Stimulated activated memory B cell treated with anti-CD40 and anti-IgM and Interleukin-4, amounts not matched to agents 10 μg/mL and 1 μg/mL and 100 μg/mL, for 72 hours (primary cell): ENCODE measurements around the gene PURB.

ENCODE experiments used
- ATAC-seq: fragments of 150-1000 bp; cut with Tn5 transposase; 2 replicates; pipeline ENCODE4 v1.10.0; 2021
- H3K27ac Mint-ChIP-seq: one replicate; pipeline ENCODE4 v1.8.0; 2022; ENCODE audit warnings: mild to moderate bottlenecking, mixed read lengths
- H3K27me3 Mint-ChIP-seq: one replicate; pipeline ENCODE4 v1.8.0; 2022; ENCODE audit warnings: mixed read lengths
- H3K36me3 Mint-ChIP-seq: one replicate; pipeline ENCODE4 v1.8.0; 2022; ENCODE audit warnings: mixed read lengths
- H3K4me1 Mint-ChIP-seq: one replicate; pipeline ENCODE4 v1.8.0; 2022; ENCODE audit warnings: mixed read lengths
- H3K4me3 Mint-ChIP-seq: one replicate; pipeline ENCODE4 v1.8.0; 2022; ENCODE audit warnings: mild to moderate bottlenecking, moderate library complexity, mixed read lengths
- H3K9me3 Mint-ChIP-seq: one replicate; pipeline ENCODE4 v1.8.0; 2022; ENCODE audit warnings: mixed read lengths

PURB gene

GRCh38 chr7:44905002-44905635 is 19.8 kb upstream of the PURB start:
- Mint-ChIP-seq H3K4me3 (no peak overlapping the region), H3K27ac (no peak overlapping the region), H3K9me3 (no peaks in the 10 kb centered on the region), H3K27me3 (peaks cover 9% of the 10 kb centered on the region), H3K4me1 (no peaks in the 10 kb centered on the region), H3K36me3 (no peaks in the 10 kb centered on the region)
- ATAC-seq = no peak

- no peaks in the 10 kb centered on the region for H3K36me3 Mint-ChIP-seq
- H3K27ac Mint-ChIP-seq = no peak overlapping the region
- H3K27me3 Mint-ChIP-seq = peaks cover 13% of the 10 kb centered on the region
- no peak for ATAC-seq
- H3K9me3 Mint-ChIP-seq = no peaks in the 10 kb centered on the region
- peaks cover 8% of the 10 kb centered on the region for H3K4me1 Mint-ChIP-seq
- no peak overlapping the region for H3K4me3 Mint-ChIP-seq
These were observed 14.1 kb upstream of the PURB start for GRCh38 chr7:44899443-44899842.

DNA sequence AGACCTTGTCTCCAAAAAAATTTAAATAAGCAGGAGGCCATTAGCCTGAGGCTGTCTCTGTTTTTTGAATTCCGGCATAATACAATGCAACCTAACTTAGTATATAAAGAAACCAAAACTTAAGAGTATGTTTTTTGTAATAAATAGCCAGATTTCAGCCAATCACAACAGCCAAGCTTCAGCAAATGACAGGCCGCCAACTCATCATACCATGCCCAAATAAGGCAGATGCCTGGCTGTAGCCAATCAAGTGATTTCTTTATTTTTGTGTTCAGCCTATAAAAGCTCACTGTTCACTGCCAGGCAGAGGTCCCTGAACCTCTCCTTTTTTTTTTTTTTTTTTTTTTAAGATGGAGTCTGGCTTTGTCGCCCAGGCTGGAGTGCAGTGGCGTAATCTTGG is 12.7 kb upstream of the PURB start:
- H3K27me3 Mint-ChIP-seq = peaks cover 13% of the 10 kb centered on the region
- H3K9me3 Mint-ChIP-seq = no peaks in the 10 kb centered on the region
- H3K4me3 Mint-ChIP-seq = no peak overlapping the region
- no peak for ATAC-seq
- H3K27ac Mint-ChIP-seq = no peak overlapping the region
- peaks cover 8% of the 10 kb centered on the region for H3K4me1 Mint-ChIP-seq
- H3K36me3 Mint-ChIP-seq = no peaks in the 10 kb centered on the region

- Mint-ChIP-seq H3K4me1 (peaks cover 8% of the 10 kb centered on the region), H3K27ac (no peak overlapping the region), H3K27me3 (peaks cover 13% of the 10 kb centered on the region), H3K4me3 (no peak overlapping the region), H3K9me3 (no peaks in the 10 kb centered on the region), H3K36me3 (no peaks in the 10 kb centered on the region)
- no peak for ATAC-seq
These were observed 12.0 kb upstream of the PURB start for GRCh38 chr7:44897309-44897708.

GRCh38 chr7:44894888-44895580 is 9.7 kb upstream of the PURB start:
- Mint-ChIP-seq H3K4me1 (peaks cover 8% of the 10 kb centered on the region), H3K36me3 (no peaks in the 10 kb centered on the region), H3K27ac (no peak overlapping the region), H3K9me3 (no peaks in the 10 kb centered on the region), H3K4me3 (no peak overlapping the region), H3K27me3 (peaks cover 13% of the 10 kb centered on the region)
- ATAC-seq = no peak

DNA sequence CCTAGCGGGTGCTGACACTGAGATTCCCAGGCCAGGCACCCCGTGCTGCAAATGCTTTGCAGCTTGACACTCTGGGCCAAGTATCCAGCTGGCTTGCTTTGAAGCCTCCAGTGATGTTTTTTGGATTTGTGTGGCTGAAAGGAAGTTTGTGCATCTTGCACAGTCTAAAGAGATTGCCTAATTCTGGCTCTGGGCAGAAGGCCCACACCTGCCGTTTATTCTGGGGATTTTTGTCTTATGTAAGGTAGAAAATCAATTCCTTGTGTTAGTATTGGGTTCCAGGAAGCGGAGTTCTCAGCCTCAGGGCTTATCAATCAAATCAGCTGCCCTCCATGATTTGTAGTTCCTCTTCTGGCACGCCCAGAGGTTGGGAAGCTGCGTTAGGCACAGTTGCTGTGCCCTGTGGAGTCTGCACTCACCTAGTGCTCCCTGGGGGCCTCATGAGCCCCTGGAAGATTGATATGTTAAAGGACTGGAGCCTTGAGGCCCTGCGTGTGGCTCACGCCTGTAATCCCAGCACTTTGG is 8.4 kb upstream of the PURB start:
- no peak for ATAC-seq
- Mint-ChIP-seq H3K36me3 (no peaks in the 10 kb centered on the region), H3K27ac (no peak overlapping the region), H3K27me3 (peaks cover 13% of the 10 kb centered on the region), H3K9me3 (no peaks in the 10 kb centered on the region), H3K4me1 (peaks cover 8% of the 10 kb centered on the region), H3K4me3 (no peak overlapping the region)

DNA sequence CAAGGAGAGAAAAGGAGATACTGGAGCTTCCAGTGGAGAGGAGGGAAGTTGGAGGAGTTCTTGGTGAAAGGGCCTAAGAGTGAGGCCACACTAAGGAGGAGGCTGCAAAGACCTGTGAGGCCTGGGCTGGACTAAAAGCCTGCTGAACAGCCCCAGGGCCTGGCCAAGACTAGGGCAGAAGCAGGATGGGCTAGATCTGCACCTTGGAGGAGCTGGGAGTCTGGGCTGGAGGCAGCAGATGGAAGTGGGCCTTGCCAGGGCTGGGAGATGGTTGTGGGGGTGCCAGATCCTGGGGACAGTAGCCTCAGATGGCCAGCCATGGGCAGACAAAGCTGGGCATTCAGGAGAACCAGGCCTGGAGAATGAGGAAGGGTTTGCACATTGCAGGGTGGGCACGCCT is 6.5 kb upstream of the PURB start:
- no peak overlapping the region for H3K27ac Mint-ChIP-seq

DNA sequence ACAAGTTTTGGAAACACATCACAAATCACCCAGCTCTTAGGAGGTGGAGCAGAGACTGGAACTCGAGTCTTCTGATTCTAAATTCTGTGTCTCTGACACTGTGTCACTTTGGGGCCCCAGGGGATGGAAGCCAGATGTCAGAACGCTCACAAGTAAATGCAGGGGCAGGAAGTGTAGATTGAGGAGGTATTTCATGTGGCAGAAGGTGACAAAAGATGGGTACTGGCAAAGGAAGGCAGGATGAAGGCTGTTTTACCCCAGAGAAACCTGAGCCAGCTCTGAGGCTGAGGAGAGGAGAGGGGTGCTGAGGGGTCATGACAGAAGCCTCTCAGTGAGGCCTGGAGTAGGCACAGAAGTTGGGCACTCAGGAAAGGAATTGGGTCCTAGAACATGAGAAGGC is 6.0 kb upstream of the PURB start:
- no peak overlapping the region for H3K4me3 Mint-ChIP-seq
- H3K27me3 Mint-ChIP-seq = peaks cover 13% of the 10 kb centered on the region
- H3K36me3 Mint-ChIP-seq = no peaks in the 10 kb centered on the region
- peak overlapping the region; percentile 2 for H3K27ac Mint-ChIP-seq
- peaks cover 3% of the 10 kb centered on the region for H3K9me3 Mint-ChIP-seq
- ATAC-seq = no peak
- peaks cover 8% of the 10 kb centered on the region for H3K4me1 Mint-ChIP-seq

More for the DNA sequence above, 6.5 kb upstream of the PURB start:
- Mint-ChIP-seq H3K9me3 (peaks cover 3% of the 10 kb centered on the region), H3K27me3 (peaks cover 13% of the 10 kb centered on the region), H3K36me3 (no peaks in the 10 kb centered on the region), H3K4me3 (no peak overlapping the region), H3K4me1 (peaks cover 8% of the 10 kb centered on the region)
- no peak for ATAC-seq

DNA sequence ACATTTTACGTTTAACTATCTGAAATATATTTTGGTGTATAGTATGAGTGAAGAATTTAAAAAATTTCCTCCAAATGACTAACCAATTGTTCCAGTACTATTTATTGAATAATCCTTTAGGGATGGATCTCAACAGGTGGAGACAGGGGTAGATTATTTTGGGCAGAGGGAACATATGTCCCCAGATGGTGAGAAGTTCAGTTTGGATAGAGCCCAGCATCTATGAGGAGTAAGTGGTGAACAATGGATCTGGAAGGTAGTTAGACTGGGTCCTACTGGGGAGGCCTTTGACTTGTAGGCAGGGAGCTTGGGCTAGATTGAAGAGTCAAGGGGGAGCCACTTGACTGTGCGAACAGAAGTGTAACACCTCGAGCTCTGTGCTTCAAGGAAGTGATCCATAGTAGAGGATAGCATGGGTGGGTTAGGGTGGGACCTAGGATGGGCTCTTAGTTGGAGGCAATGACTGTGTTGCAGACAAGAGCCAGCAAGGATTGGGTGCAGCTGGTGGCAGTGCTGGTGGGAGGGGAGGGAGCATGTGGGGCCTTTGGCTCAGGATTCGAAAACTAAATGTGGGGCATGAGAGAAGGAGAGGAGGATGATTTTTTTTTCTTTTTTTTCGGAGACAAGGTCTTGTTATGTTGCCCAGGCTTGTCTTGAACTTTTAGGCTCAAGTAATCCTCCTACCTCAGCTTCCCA is 3.9 kb upstream of the PURB start:
- H3K9me3 Mint-ChIP-seq = peaks cover 3% of the 10 kb centered on the region
- ATAC-seq = no peak
- H3K27me3 Mint-ChIP-seq = no peaks in the 10 kb centered on the region
- no peak overlapping the region for H3K27ac Mint-ChIP-seq
- H3K36me3 Mint-ChIP-seq = peaks cover 13% of the 10 kb centered on the region
- H3K4me1 Mint-ChIP-seq = peaks cover 19% of the 10 kb centered on the region
- no peak overlapping the region for H3K4me3 Mint-ChIP-seq

GRCh38 chr7:44887293-44887692 is 2.0 kb upstream of the PURB start:
- no peak for ATAC-seq
- Mint-ChIP-seq H3K9me3 (peaks cover 3% of the 10 kb centered on the region), H3K27ac (peak overlapping the region; percentile 99), H3K4me1 (peaks cover 22% of the 10 kb centered on the region), H3K4me3 (no peak overlapping the region), H3K27me3 (no peaks in the 10 kb centered on the region), H3K36me3 (peaks cover 17% of the 10 kb centered on the region)

DNA sequence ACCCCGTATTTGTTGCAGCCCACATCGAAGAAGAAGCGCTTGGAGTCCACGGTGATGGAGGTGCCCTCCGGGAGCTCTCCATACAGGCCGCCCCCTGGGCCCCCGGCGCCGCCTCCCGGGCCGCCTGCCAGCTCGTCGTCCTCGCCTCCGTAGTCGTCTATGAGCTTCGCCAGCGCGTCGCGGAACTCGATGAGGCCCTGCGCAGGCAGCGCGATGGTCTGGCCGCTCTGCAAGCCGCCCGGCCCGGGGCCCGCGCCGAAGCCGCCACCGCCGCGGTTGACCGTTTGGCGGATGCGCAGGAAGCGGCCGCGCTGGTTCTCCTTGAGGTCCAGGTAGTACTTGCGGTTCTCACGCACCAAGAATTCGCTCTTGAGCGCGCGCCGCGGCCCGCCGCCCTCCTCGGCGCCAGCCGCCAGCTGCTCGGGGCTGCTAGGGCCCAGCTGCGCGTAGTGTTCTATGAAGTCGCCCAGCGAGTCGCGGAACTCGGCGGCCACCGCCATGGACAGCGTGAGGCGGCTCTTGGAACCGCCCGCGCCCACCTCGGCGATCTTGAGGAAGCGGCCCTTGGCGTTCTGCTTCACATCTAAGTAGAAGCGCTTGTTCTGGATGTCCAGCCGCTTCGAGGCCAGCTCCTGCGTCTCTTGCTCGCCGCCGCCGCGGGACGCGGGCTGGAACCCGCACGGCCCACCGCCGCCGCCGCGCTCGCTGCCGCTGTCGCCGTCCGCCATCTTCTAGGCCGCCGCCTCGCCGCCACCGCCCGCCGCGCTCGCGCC is 523 bp downstream of the PURB start:
- peak; percentile 65 for ATAC-seq
- Mint-ChIP-seq H3K36me3 (peaks cover 33% of the 10 kb centered on the region), H3K9me3 (peaks cover 3% of the 10 kb centered on the region), H3K27me3 (no peaks in the 10 kb centered on the region), H3K4me3 (peak overlapping the region; percentile 94), H3K4me1 (peaks cover 45% of the 10 kb centered on the region), H3K27ac (peak overlapping the region; percentile 99)

GRCh38 chr7:44883961-44884620 is 1.2 kb downstream of the PURB start:
- H3K27me3 Mint-ChIP-seq = no peaks in the 10 kb centered on the region
- peaks cover 3% of the 10 kb centered on the region for H3K9me3 Mint-ChIP-seq
- H3K4me1 Mint-ChIP-seq = peaks cover 47% of the 10 kb centered on the region
- no peak for ATAC-seq
- H3K36me3 Mint-ChIP-seq = peaks cover 34% of the 10 kb centered on the region
- H3K4me3 Mint-ChIP-seq = peak overlapping the region; percentile 94
- H3K27ac Mint-ChIP-seq = peak overlapping the region; percentile 99

GRCh38 chr7:44882899-44883298 is 2.4 kb downstream of the PURB start:
- H3K9me3 Mint-ChIP-seq = peaks cover 3% of the 10 kb centered on the region
- H3K4me1 Mint-ChIP-seq = peaks cover 47% of the 10 kb centered on the region
- H3K36me3 Mint-ChIP-seq = peaks cover 34% of the 10 kb centered on the region
- H3K27me3 Mint-ChIP-seq = no peaks in the 10 kb centered on the region
- H3K4me3 Mint-ChIP-seq = no peak overlapping the region
- no peak overlapping the region for H3K27ac Mint-ChIP-seq
- ATAC-seq = no peak

- no peak for ATAC-seq
- H3K4me3 Mint-ChIP-seq = peak overlapping the region; percentile 23
- H3K36me3 Mint-ChIP-seq = peaks cover 34% of the 10 kb centered on the region
- H3K9me3 Mint-ChIP-seq = no peaks in the 10 kb centered on the region
- H3K27ac Mint-ChIP-seq = peak overlapping the region; percentile 12
- H3K4me1 Mint-ChIP-seq = peaks cover 40% of the 10 kb centered on the region
- no peaks in the 10 kb centered on the region for H3K27me3 Mint-ChIP-seq
These were observed 3.7 kb downstream of the PURB start for GRCh38 chr7:44881610-44882009.
